Astrocyte (in vitro differentiated cells and primary cell): ENCODE data around the gene PCP4. TPM values are rescaled to one million over a fixed set of nuclear protein-coding genes. Genes with fewer than 3 reads are reported as not detected.

Experiments used
- DNase-seq: peaks from one replicate; pipeline ENCODE4 v3.0.0-alpha.2; 2010; ENCODE audit warnings: low read depth
- FAIRE-seq: peaks from 2 replicates; lab custom pipeline; 2011; peaks lifted over from hg19 to GRCh38; lab: Jason Lieb, UNC
- H2AFZ ChIP-seq: 2 replicates; pipeline ENCODE4 v1.6.0; 2012; ENCODE audit warnings: low read depth, low read length, inconsistent platforms
- H3K27ac ChIP-seq: 2 replicates; pipeline ENCODE4 v1.5.1; 2011; ENCODE audit warnings: low read depth, low read length, inconsistent platforms
- H3K27me3 ChIP-seq: 2 replicates; pipeline ENCODE4 v1.6.0; 2011; ENCODE audit warnings: low read length, inconsistent platforms; ENCODE audit not compliant: insufficient read depth
- H3K36me3 ChIP-seq: 2 replicates; pipeline ENCODE4 v1.5.1; 2011; ENCODE audit warnings: low read length, inconsistent platforms; ENCODE audit not compliant: insufficient read depth
- H3K4me1 ChIP-seq: 2 replicates; pipeline ENCODE4 v1.5.1; 2011; ENCODE audit warnings: low read length, inconsistent platforms; ENCODE audit not compliant: insufficient read depth
- H3K4me2 ChIP-seq: 2 replicates; pipeline ENCODE4 v1.6.0; 2012; ENCODE audit warnings: low read length, inconsistent platforms
- H3K4me3 ChIP-seq: 2 replicates; pipeline ENCODE4 v1.5.1; 2011; ENCODE audit warnings: low read depth, mild to moderate bottlenecking, low read length, inconsistent platforms; ENCODE audit not compliant: insufficient read depth
- H3K79me2 ChIP-seq: 2 replicates; pipeline ENCODE4 v1.6.0; 2012; ENCODE audit warnings: mild to moderate bottlenecking, low read length, inconsistent platforms; ENCODE audit not compliant: insufficient read depth
- H3K9ac ChIP-seq: 2 replicates; pipeline ENCODE4 v1.6.0; 2012; ENCODE audit warnings: mild to moderate bottlenecking, low read length, inconsistent platforms
- H3K9me3 ChIP-seq: 2 replicates; pipeline ENCODE4 v1.5.1; 2012; ENCODE audit warnings: low read depth, mild to moderate bottlenecking, low read length, inconsistent platforms; ENCODE audit not compliant: insufficient read depth
- H4K20me1 ChIP-seq: 2 replicates; pipeline ENCODE4 v1.6.0; 2012; ENCODE audit warnings: low read length, inconsistent platforms; ENCODE audit not compliant: insufficient read depth
- H3K27ac Mint-ChIP-seq: one replicate; pipeline ENCODE4 v1.8.0; 2021; ENCODE audit warnings: mild to moderate bottlenecking, mixed read lengths; ENCODE audit not compliant: unreplicated experiment
- H3K27me3 Mint-ChIP-seq: one replicate; pipeline ENCODE4 v1.8.0; 2021; ENCODE audit warnings: low read depth, mixed read lengths; ENCODE audit not compliant: unreplicated experiment
- H3K36me3 Mint-ChIP-seq: one replicate; pipeline ENCODE4 v1.8.0; 2021; ENCODE audit warnings: low read depth, mixed read lengths; ENCODE audit not compliant: unreplicated experiment
- H3K4me1 Mint-ChIP-seq: one replicate; pipeline ENCODE4 v1.8.0; 2021; ENCODE audit warnings: low read depth, mixed read lengths; ENCODE audit not compliant: unreplicated experiment
- H3K4me3 Mint-ChIP-seq: one replicate; pipeline ENCODE4 v1.8.0; 2021; ENCODE audit warnings: mild to moderate bottlenecking, moderate library complexity, mixed read lengths; ENCODE audit not compliant: unreplicated experiment
- H3K9me3 Mint-ChIP-seq: one replicate; pipeline ENCODE4 v1.8.0; 2021; ENCODE audit warnings: mild to moderate bottlenecking, mixed read lengths; ENCODE audit not compliant: unreplicated experiment
- EZH2 ChIP-seq: IDR thresholded peaks from 2 replicates; pipeline ENCODE4 v1.6.1; 2012; ENCODE audit warnings: mild to moderate bottlenecking, low read length, inconsistent platforms; ENCODE audit not compliant: insufficient read depth
- total RNA-seq: library from RNA; stranded (reverse); gene quantifications from 2 replicates; pipeline ENCODE4 v1.2.1, GENCODE V29; 2021
- TF ChIP-seq, protein P1 (sequence below): IDR thresholded peaks from 2 replicates; pipeline ENCODE4 v1.5.1; 2011; ENCODE audit warnings: low read depth, mild to moderate bottlenecking, inconsistent platforms, low read length, moderate library complexity; ENCODE audit not compliant: insufficient read depth

Gene PCP4
- total RNA-seq, 1 donor from 2014 or later, result 0.68 TPM

DNA sequence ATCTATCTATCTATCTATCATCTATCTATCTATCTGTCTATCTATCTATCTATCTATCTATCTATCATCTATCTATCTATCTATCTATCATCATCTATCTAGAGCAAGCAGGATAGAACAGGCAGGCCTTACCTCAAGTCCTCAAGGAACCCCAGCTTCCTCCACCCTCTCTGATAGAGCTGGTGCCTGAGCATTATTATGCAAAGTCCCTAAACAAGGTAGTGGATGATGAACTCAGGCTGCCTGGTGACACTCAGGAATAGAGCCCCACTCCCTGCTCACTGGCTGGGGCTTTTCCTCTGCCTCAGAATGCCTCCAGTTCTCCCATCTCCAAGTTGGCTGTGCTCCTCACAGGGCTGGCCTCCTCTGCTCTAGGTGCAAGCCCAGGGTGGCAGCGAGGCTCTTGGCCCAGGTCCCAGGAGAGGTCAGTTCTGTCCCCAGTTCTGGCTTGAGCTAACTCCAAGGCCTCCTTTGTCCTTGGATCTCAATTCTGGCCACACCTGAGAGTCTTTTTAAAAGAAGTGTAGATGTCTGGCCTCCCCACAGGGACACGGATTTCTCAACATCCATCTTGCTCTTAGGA, 60.2 kb downstream of the PCP4 start:
- Histone ChIP-seq H3K9me3 (peaks cover 2% of the 10 kb centered on the region), H3K4me3 (no peak overlapping the region), H3K27me3 (no peaks in the 10 kb centered on the region), H3K9ac (no peak overlapping the region), H3K36me3 (no peaks in the 10 kb centered on the region), H3K79me2 (no peaks in the 10 kb centered on the region), H3K4me1 (no peaks in the 10 kb centered on the region), H3K27ac (no peak overlapping the region), H4K20me1 (no peaks in the 10 kb centered on the region), H2AFZ (no peak overlapping the region), H3K4me2 (no peak overlapping the region)
- Mint-ChIP-seq H3K27me3 (peaks cover 54% of the 10 kb centered on the region), H3K36me3 (no peaks in the 10 kb centered on the region), H3K9me3 (no peaks in the 10 kb centered on the region), H3K4me1 (no peaks in the 10 kb centered on the region), H3K4me3 (no peak overlapping the region), H3K27ac (no peak overlapping the region)
- TF ChIP-seq, protein P1, sequence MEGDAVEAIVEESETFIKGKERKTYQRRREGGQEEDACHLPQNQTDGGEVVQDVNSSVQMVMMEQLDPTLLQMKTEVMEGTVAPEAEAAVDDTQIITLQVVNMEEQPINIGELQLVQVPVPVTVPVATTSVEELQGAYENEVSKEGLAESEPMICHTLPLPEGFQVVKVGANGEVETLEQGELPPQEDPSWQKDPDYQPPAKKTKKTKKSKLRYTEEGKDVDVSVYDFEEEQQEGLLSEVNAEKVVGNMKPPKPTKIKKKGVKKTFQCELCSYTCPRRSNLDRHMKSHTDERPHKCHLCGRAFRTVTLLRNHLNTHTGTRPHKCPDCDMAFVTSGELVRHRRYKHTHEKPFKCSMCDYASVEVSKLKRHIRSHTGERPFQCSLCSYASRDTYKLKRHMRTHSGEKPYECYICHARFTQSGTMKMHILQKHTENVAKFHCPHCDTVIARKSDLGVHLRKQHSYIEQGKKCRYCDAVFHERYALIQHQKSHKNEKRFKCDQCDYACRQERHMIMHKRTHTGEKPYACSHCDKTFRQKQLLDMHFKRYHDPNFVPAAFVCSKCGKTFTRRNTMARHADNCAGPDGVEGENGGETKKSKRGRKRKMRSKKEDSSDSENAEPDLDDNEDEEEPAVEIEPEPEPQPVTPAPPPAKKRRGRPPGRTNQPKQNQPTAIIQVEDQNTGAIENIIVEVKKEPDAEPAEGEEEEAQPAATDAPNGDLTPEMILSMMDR, result no peak
- TF ChIP-seq EZH2, result no peak
- FAIRE-seq, result no peak
- no peak for DNase-seq

DNA sequence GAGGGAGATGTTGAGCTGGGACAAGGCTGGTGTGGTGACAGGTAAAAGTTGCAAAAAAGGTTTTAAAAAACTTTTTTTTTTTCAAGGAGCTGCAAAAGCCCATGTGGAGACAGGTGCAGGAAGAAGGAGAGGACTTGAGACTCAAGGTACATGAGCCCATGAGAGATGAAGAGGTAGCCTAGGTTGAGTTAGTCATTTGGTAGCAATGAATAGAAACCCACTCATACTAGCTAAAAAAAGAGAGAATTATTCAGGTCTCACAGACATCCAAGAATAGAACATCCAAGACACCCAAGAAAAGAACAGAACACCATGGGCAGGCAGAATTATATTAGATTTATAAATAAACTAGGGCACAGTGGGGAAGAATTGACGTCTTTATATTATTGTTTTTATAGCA, 65.1 kb downstream of the PCP4 start:
- Histone ChIP-seq H3K27me3 (no peaks in the 10 kb centered on the region), H2AFZ (no peak overlapping the region), H3K9me3 (no peaks in the 10 kb centered on the region), H3K36me3 (no peaks in the 10 kb centered on the region), H3K4me3 (no peak overlapping the region), H3K79me2 (no peaks in the 10 kb centered on the region), H3K4me2 (no peak overlapping the region), H3K4me1 (no peaks in the 10 kb centered on the region), H3K9ac (no peak overlapping the region), H4K20me1 (no peaks in the 10 kb centered on the region), H3K27ac (no peak overlapping the region)
- Mint-ChIP-seq H3K9me3 (no peaks in the 10 kb centered on the region), H3K4me1 (no peaks in the 10 kb centered on the region), H3K27ac (no peak overlapping the region), H3K4me3 (no peak overlapping the region), H3K36me3 (no peaks in the 10 kb centered on the region), H3K27me3 (peaks cover 38% of the 10 kb centered on the region)
- no peak for FAIRE-seq
- DNase-seq, result no peak
- TF ChIP-seq, protein P1, result no peak
- no peak for TF ChIP-seq EZH2

DNA sequence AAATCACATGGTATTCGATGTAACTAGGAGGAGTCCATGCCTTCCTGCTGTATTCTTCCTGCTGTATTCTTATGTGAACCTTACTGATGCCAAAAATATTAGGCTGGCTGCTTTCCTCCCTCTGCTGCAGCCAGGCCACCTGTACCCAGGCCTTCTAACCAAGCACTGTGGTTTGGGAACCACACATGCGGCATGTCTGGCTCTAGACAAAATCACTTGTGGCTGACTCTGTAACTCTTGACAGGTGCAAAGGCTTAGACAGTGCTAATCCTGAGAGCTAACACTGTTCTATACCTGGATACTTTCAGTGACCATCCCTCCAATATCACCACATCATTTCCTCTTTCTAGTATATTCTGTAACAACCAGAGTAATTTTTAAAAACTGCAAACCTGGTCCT, 67.7 kb downstream of the PCP4 start:
- Histone ChIP-seq H2AFZ (no peak overlapping the region), H3K9me3 (no peaks in the 10 kb centered on the region), H3K9ac (no peak overlapping the region), H3K79me2 (no peaks in the 10 kb centered on the region), H3K27ac (no peak overlapping the region), H3K36me3 (no peaks in the 10 kb centered on the region), H3K27me3 (no peaks in the 10 kb centered on the region), H3K4me2 (no peak overlapping the region), H3K4me3 (no peak overlapping the region), H3K4me1 (no peaks in the 10 kb centered on the region), H4K20me1 (no peaks in the 10 kb centered on the region)
- no peak for DNase-seq
- Mint-ChIP-seq H3K36me3 (no peaks in the 10 kb centered on the region), H3K27ac (no peak overlapping the region), H3K4me1 (no peaks in the 10 kb centered on the region), H3K27me3 (peaks cover 27% of the 10 kb centered on the region), H3K4me3 (no peak overlapping the region), H3K9me3 (no peaks in the 10 kb centered on the region)
- TF ChIP-seq, protein P1, result no peak
- no peak for TF ChIP-seq EZH2
- FAIRE-seq, result no peak
